ENCODE measurements around the gene WDR31.
"Not testable (repeated sequence)": the region's sequence is repeated elsewhere in the genome, so short reads cannot be mapped to it uniquely, and the experiment has no call there.

The WDR31 gene

DNA sequence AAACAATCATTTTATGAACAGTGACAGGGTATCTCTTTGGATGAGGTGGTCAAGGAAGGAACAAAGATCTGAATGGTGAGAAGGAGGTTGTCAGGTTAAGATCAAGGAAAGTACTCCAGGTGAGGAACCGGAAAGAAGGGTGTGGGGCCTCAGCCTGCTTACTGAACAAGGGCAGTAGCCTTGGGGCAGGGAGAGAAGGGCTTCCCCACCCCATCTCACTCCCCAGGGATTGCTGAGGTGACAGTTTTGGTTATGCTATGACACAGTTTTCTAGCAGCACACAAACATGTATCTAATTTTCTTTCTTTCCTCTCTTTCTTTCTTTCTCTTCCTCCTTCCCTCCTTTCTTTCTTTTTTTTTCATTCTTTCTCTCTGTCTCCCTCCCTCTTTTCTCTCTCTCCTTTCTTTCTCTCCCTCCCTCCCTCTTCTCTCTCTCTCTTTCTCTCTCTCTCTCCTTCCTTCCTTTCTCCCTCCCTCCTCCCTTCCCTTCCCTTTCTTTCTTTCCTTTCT lies 40.8 kb upstream of the WDR31 start:
- POLR2A ChIA-PET: no interaction called here
- no peak overlapping the region for H3K4me3 ChIP-seq (ENCODE audit: low read depth, low read length)
- no peak overlapping the region for H3K27ac ChIP-seq (ENCODE audit: extremely low read depth, low read depth, low read length)
- no peak for TF ChIP-seq RBAK (tag by site-specific recombination; IDR thresholded peaks at IDR 0.05)
- TF ChIP-seq, protein P1, sequence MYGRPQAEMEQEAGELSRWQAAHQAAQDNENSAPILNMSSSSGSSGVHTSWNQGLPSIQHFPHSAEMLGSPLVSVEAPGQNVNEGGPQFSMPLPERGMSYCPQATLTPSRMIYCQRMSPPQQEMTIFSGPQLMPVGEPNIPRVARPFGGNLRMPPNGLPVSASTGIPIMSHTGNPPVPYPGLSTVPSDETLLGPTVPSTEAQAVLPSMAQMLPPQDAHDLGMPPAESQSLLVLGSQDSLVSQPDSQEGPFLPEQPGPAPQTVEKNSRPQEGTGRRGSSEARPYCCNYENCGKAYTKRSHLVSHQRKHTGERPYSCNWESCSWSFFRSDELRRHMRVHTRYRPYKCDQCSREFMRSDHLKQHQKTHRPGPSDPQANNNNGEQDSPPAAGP (tag by site-specific recombination; IDR thresholded peaks at IDR 0.05): peak; percentile 65; the same call in 1 of the 2 replicates
- TF ChIP-seq ZNF133 (tag by site-specific recombination; IDR thresholded peaks at IDR 0.05): no peak
- TF ChIP-seq ZNF366 (tag by site-specific recombination; conservative IDR thresholded peaks at IDR 0.05): peak; percentile 97
- TF ChIP-seq ZNF324 (tag by site-specific recombination; IDR thresholded peaks at IDR 0.05): no peak
- TF ChIP-seq EGR2 (tag by site-specific recombination; IDR thresholded peaks at IDR 0.05; ENCODE audit: low read depth): no peak
- peak; percentile 67; the same call in 1 of the 2 replicates for TF ChIP-seq TRIM28 (IDR thresholded peaks at IDR 0.05; ENCODE audit: borderline replicate concordance, low read length)
- peak; percentile 76 for TF ChIP-seq WT1 (tag by site-specific recombination; IDR thresholded peaks at IDR 0.05)
- TF ChIP-seq KLF7 (tag by site-specific recombination; IDR thresholded peaks at IDR 0.05; ENCODE audit: borderline replicate concordance): 0 out of 2 replicates have a peak, but pooled peaks have one; percentile 22
- no peak for TF ChIP-seq ZNF404 (tag by site-specific recombination; IDR thresholded peaks at IDR 0.05)
- TF ChIP-seq ZNF184 (tag by site-specific recombination; IDR thresholded peaks at IDR 0.05): no peak
- 0 out of 2 replicates have a peak, but pooled peaks have one; percentile 8 for TF ChIP-seq ZIC2 (tag by site-specific recombination; IDR thresholded peaks at IDR 0.05)
- TF ChIP-seq ZNF596 (tag by site-specific recombination; IDR thresholded peaks at IDR 0.05): peak; percentile 44; the same call in 1 of the 2 replicates
- peak; percentile 14; the same call in 1 of the 2 replicates for TF ChIP-seq OSR2 (tag by site-specific recombination; IDR thresholded peaks at IDR 0.05)
- TF ChIP-seq KLF1 (tag by site-specific recombination; IDR thresholded peaks at IDR 0.05): peak; percentile 90
- 0 out of 2 replicates have a peak, but pooled peaks have one; percentile 2 for TF ChIP-seq SP2 (tag by site-specific recombination; IDR thresholded peaks at IDR 0.05)
- no peak for TF ChIP-seq ZBTB8A (tag by site-specific recombination; IDR thresholded peaks at IDR 0.05)
- peak; percentile 91 for TF ChIP-seq PRDM1 (tag by site-specific recombination; IDR thresholded peaks at IDR 0.05)
- no peaks in the 10 kb centered on the region for H3K9me3 ChIP-seq (ENCODE audit: control insufficient read depth, insufficient read depth, low read depth, low read length)
- H3K36me3 ChIP-seq (ENCODE audit: control insufficient read depth in 2 of 2, insufficient read depth in 1 of 2, low read length in 2 of 2): no peaks in the 10 kb centered on the region
- CTCF ChIA-PET: no interaction called here
- H3K4me1 ChIP-seq (ENCODE audit: control insufficient read depth, insufficient read depth, low read length): peaks cover 3% of the 10 kb centered on the region; the same call in 1 of the 2 replicates

DNA sequence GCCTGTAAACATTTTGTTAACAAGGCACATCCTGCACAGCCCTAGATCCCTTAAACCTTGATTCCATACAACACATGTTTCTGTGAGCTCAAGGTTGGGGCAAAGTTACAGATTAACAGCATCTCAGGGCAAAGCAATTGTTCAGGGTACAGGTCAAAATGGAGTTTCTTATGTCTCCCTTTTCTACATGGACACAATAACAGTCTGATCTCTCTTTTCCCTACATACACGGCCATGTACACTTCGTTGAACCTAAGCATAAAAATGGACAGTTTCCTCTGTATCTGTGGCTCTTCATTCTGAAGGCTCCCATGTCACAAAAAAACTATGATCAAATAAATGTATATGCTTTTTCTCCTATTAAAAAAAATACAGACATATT lies 39.7 kb upstream of the WDR31 start:
- CTCF ChIA-PET: interaction anchor here (1.3 kb wide), 1 partner anchor 21 kb away, joined by 4 read pairs; the partner anchor contains the start of gene ALAD
- H3K27ac ChIP-seq (ENCODE audit: extremely low read depth, low read depth, low read length); POLR2A ChIA-PET; H3K4me3 ChIP-seq (ENCODE audit: low read depth, low read length); H3K4me1 ChIP-seq (ENCODE audit: control insufficient read depth, insufficient read depth, low read length); H3K36me3 ChIP-seq (ENCODE audit: control insufficient read depth in 2 of 2, insufficient read depth in 1 of 2, low read length in 2 of 2); H3K9me3 ChIP-seq (ENCODE audit: control insufficient read depth, insufficient read depth, low read depth, low read length): not testable (repeated sequence)

DNA sequence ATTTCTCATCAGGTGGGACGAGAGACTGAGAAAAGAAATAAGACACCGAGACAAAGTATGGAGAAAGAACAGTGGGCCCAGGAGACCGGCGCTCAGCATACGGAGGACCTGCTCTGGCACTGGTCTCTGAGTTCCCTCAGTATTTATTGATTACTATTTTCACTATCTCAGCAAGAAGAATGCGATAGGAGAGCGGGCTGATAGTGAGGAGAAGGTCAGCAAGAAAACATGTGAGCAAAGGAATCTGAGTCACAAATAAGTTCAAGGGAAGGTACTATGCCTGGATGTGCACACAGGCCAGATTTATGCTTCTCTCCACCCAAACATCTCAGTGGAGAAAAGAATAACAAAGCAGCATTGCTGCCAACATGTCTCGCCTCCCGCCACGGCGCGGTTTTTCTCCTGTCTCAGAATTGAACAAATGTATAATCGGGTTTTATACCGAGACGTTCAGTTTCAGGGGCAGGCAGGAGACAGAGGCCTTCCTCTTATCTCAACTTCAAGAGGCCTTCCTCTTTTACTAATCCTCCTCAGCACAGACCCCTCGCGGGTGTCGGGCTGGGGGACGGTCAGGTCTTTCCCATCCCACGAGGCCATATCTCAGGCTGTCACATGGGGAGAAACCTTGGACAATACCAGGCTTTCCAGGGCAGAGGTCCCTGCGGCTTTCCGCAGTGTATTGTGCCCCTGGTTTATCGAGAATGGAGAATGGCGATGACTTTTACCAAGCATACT lies 39.2 kb upstream of the WDR31 start:
- H3K4me1 ChIP-seq (ENCODE audit: control insufficient read depth, insufficient read depth, low read length); H3K27ac ChIP-seq (ENCODE audit: extremely low read depth, low read depth, low read length); H3K4me3 ChIP-seq (ENCODE audit: low read depth, low read length); H3K9me3 ChIP-seq (ENCODE audit: control insufficient read depth, insufficient read depth, low read depth, low read length); POLR2A ChIA-PET: not testable (repeated sequence)
- CTCF ChIA-PET: interaction anchor here (1.3 kb wide), 1 partner anchor 22 kb away, joined by 4 read pairs; the partner anchor contains the start of gene ALAD
- peaks cover 0 to 13% of the 10 kb centered on the region in 2 experiments; a peak in 2 of 3 replicates for H3K36me3 ChIP-seq (ENCODE audit: control insufficient read depth in 2 of 2, insufficient read depth in 1 of 2, low read length in 2 of 2)

All from HEK293 (cell line).